HAP-1 (cell line): Measurements from ENCODE around the gene TPSD1.
"Not testable (repeated sequence)": the region's sequence is repeated elsewhere in the genome, so short reads cannot be mapped to it uniquely, and the experiment has no call there.

Experiments used
- DNase-seq, 2 experiments: peaks; one replicate each; pipeline ENCODE4 v3.0.0-alpha.2; 2016 to 2020; ENCODE audit warnings: low spot score in 2 of 2
- H3K27me3 ChIP-seq: fragments of 250-450 bp; sonication (Bioruptor Pico); 2 replicates; pipeline ENCODE4 v1.5.1; 2020; ENCODE audit warnings: low read depth, mild to moderate bottlenecking, moderate library complexity
- H3K36me3 ChIP-seq: fragments of 250-450 bp; sonication (Bioruptor Pico); replicated peaks from 2 replicates; pipeline ENCODE4 v1.5.1; 2020; ENCODE audit warnings: mild to moderate bottlenecking
- H3K4me1 ChIP-seq: fragments of 250-450 bp; sonication (Bioruptor Pico); 2 replicates; pipeline ENCODE4 v1.5.1; 2020; ENCODE audit warnings: mild to moderate bottlenecking
- H3K4me3 ChIP-seq: fragments of 250-450 bp; sonication (Bioruptor Pico); 2 replicates; pipeline ENCODE4 v1.5.1; 2020; ENCODE audit warnings: mild to moderate bottlenecking, moderate library complexity
- H3K9me3 ChIP-seq: fragments of 250-450 bp; sonication (Bioruptor Pico); 2 replicates; pipeline ENCODE4 v1.5.1; 2020; ENCODE audit warnings: mild to moderate bottlenecking, moderate library complexity
- in situ Hi-C: fragments of 300-500 bp; cut with MboI; formaldehyde crosslinking; loops from 3 replicates; pipeline ENCODE4 v1.14.3; 2020; ENCODE audit warnings: low sequenced_read_pairs, inconsistent platforms, mixed read lengths

TPSD1 gene

GRCh38 chr16:1258906-1259759, 3.3 kb downstream of the TPSD1 start:
- H3K9me3 ChIP-seq = no peaks in the 10 kb centered on the region
- H3K4me3 ChIP-seq = no peak overlapping the region
- no peaks in the 10 kb centered on the region for H3K36me3 ChIP-seq
- H3K4me1 ChIP-seq = no peaks in the 10 kb centered on the region
- in situ Hi-C loops = no loop called here
- DNase-seq = peak in 1 of 2 experiments; percentile 23
- H3K27me3 ChIP-seq = peaks cover 28% of the 10 kb centered on the region

GRCh38 chr16:1259760-1260068, 3.8 kb downstream of the TPSD1 start:
- Histone ChIP-seq H3K4me3 (no peak overlapping the region), H3K9me3 (no peaks in the 10 kb centered on the region), H3K4me1 (no peaks in the 10 kb centered on the region), H3K27me3 (peaks cover 28% of the 10 kb centered on the region), H3K36me3 (no peaks in the 10 kb centered on the region)
- no peak for DNase-seq
- in situ Hi-C loops = no loop called here

- Histone ChIP-seq H3K4me3 (no peak overlapping the region), H3K36me3 (no peaks in the 10 kb centered on the region), H3K27me3 (peaks cover 28% of the 10 kb centered on the region), H3K4me1 (no peaks in the 10 kb centered on the region), H3K9me3 (no peaks in the 10 kb centered on the region)
- in situ Hi-C loops = no loop called here
- DNase-seq = no peak
Observed at GRCh38 chr16:1260101-1260680, 4.3 kb downstream of the TPSD1 start.

- peaks cover 28% of the 10 kb centered on the region for H3K27me3 ChIP-seq
- in situ Hi-C loops = no loop called here
- no peaks in the 10 kb centered on the region for H3K4me1 ChIP-seq
- H3K36me3 ChIP-seq = no peaks in the 10 kb centered on the region
- no peak overlapping the region for H3K4me3 ChIP-seq
- no peaks in the 10 kb centered on the region for H3K9me3 ChIP-seq
- no peak for DNase-seq
Observed at GRCh38 chr16:1261131-1261892, 5.4 kb downstream of the TPSD1 start.

GRCh38 chr16:1262210-1262845, 6.5 kb downstream of the TPSD1 start:
- Histone ChIP-seq H3K9me3 (no peaks in the 10 kb centered on the region), H3K27me3 (peaks cover 28% of the 10 kb centered on the region), H3K4me3 (no peak overlapping the region), H3K36me3 (no peaks in the 10 kb centered on the region), H3K4me1 (no peaks in the 10 kb centered on the region)
- DNase-seq = no peak
- in situ Hi-C loops = no loop called here

- in situ Hi-C loops = no loop called here
- DNase-seq = no peak
- peaks cover 28% of the 10 kb centered on the region for H3K27me3 ChIP-seq
- H3K4me1 ChIP-seq = no peaks in the 10 kb centered on the region
- no peaks in the 10 kb centered on the region for H3K36me3 ChIP-seq
- no peak overlapping the region for H3K4me3 ChIP-seq
- no peaks in the 10 kb centered on the region for H3K9me3 ChIP-seq
Observed at GRCh38 chr16:1262846-1263221, 7.0 kb downstream of the TPSD1 start.

GRCh38 chr16:1263591-1264344, 7.9 kb downstream of the TPSD1 start:
- in situ Hi-C loops = no loop called here
- H3K4me3 ChIP-seq = no peak overlapping the region
- H3K36me3 ChIP-seq = no peaks in the 10 kb centered on the region
- peaks cover 28% of the 10 kb centered on the region for H3K27me3 ChIP-seq
- no peaks in the 10 kb centered on the region for H3K4me1 ChIP-seq
- no peaks in the 10 kb centered on the region for H3K9me3 ChIP-seq
- no peak for DNase-seq

- H3K4me3 ChIP-seq = no peak overlapping the region
- in situ Hi-C loops = no loop called here
- no peaks in the 10 kb centered on the region for H3K4me1 ChIP-seq
- no peaks in the 10 kb centered on the region for H3K36me3 ChIP-seq
- peaks cover 21% of the 10 kb centered on the region for H3K27me3 ChIP-seq
- H3K9me3 ChIP-seq = no peaks in the 10 kb centered on the region
- no peak for DNase-seq
Observed at GRCh38 chr16:1264345-1265089, 8.6 kb downstream of the TPSD1 start.

- no peak for DNase-seq
- Histone ChIP-seq H3K9me3 (no peaks in the 10 kb centered on the region), H3K27me3 (peaks cover 15% of the 10 kb centered on the region), H3K4me3 (no peak overlapping the region), H3K36me3 (no peaks in the 10 kb centered on the region), H3K4me1 (no peaks in the 10 kb centered on the region)
- in situ Hi-C loops = no loop called here
Observed at GRCh38 chr16:1265090-1265630, 9.3 kb downstream of the TPSD1 start.

GRCh38 chr16:1265826-1266225, 10.0 kb downstream of the TPSD1 start:
- Histone ChIP-seq H3K36me3 (no peaks in the 10 kb centered on the region), H3K4me1 (no peaks in the 10 kb centered on the region), H3K4me3 (no peak overlapping the region), H3K27me3 (peaks cover 12% of the 10 kb centered on the region; the same call in 1 of the 2 replicates), H3K9me3 (no peaks in the 10 kb centered on the region)
- DNase-seq = no peak
- in situ Hi-C loops = no loop called here

GRCh38 chr16:1269418-1269817, 13.5 kb downstream of the TPSD1 start:
- in situ Hi-C loops, H3K9me3 ChIP-seq, H3K4me3 ChIP-seq, H3K4me1 ChIP-seq, H3K27me3 ChIP-seq, H3K36me3 ChIP-seq, DNase-seq: not testable (repeated sequence)

GRCh38 chr16:1271380-1271723, 15.5 kb downstream of the TPSD1 start:
- no peaks in the 10 kb centered on the region; the same call in 1 of the 2 replicates for H3K27me3 ChIP-seq
- H3K36me3 ChIP-seq = no peaks in the 10 kb centered on the region
- H3K9me3 ChIP-seq = no peaks in the 10 kb centered on the region
- H3K4me1 ChIP-seq = no peaks in the 10 kb centered on the region
- DNase-seq = no peak
- in situ Hi-C loops = no loop called here
- H3K4me3 ChIP-seq = no peak overlapping the region
